Mammary epithelial cell (primary cell): Measurements from ENCODE around the gene IL18R1.

Experiments used
- CTCF ChIP-seq, 2 donors: IDR thresholded peaks in 1 of 2; conservative IDR thresholded peaks in 1 of 2; 2 replicates each; pipeline ENCODE4 v1.5.1; 2011 to 2012; ENCODE audit warnings: inconsistent platforms in 2 of 2, low read length in 2 of 2, mild to moderate bottlenecking in 2 of 2, control low read depth in 1 of 2, low read depth in 1 of 2; ENCODE audit not compliant: insufficient read depth in 1 of 2; ENCODE audit errors: extremely low read depth in 1 of 2
- EZH2 ChIP-seq: IDR thresholded peaks from 2 replicates; pipeline ENCODE4 v1.6.1; 2012; ENCODE audit warnings: low read length, inconsistent platforms, borderline replicate concordance

GRCh38 chr2:102423368-102423767 is 67.8 kb downstream of the IL18R1 start:
- TF ChIP-seq CTCF (conservative IDR thresholded peaks at IDR 0.05 in 1 of 2, IDR thresholded peaks at IDR 0.05 in 1 of 2; ENCODE audit: extremely low read depth in 1 of 2, insufficient read depth in 1 of 2, low read depth in 1 of 2, low read length in 2 of 2) (no peak), EZH2 (no peak)
